ENCODE data around the gene POLL. TPM values are rescaled to one million over a fixed set of nuclear protein-coding genes. Genes with fewer than 3 reads are reported as not detected.

The POLL gene
- total and polyA plus RNA-seq, 2 donors (not counting 3 experiments of a cell fraction or from before 2014, with no cell fraction given), result 34.3 to 42.3 TPM

DNA sequence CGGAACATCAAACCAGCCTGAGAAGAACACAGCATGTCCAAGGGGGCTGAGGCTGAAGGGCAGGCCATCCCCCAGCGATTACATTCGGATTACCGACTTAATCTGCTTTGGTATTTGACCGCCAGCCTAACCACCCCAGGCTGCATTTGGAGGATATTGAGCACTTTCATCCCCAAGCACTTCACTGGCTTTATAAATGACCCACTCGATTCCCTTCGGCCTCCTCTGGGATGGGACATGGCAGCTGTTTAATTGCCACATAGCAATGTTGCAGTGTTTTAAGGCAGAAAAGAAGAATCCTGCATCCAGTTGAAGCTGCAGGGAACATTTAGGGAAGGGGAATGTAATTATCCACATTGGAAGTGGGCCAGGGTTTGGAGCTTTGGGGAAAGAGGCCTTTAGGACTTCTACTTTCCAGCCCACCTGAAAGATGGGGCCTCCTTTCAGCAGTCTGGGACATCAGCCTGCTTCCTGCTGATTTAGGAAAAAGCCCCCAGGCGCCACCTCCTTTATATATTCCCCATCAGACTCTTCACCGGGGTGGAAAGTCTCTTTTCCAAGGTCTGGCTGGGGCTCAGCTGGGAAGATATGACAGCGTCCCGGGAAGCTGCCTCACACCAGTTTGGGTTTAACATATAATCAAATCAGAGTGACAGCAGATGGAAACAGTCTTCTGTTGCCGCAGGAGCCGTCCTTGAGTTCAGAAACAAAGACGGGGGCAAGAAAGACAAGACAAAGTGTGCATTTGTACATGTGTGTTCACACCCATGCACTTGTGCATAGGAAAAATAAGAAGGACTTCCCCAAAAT, 9.2 kb upstream of the POLL start:
- CTCF ChIA-PET, result interaction anchor here (1.2 to 3.2 kb wide), 3 partner anchors 9 to 184 kb away, joined by 3 to 10 read pairs (median 4); partner anchors contain the start of genes DPCD and POLL
- Histone ChIP-seq H3K4me3 (replicated peaks in 1 of 3; ENCODE audit: insufficient read depth in 1 of 3, low read depth in 1 of 3, low read length in 3 of 3) (no peak overlapping the region), H3K4me1 (ENCODE audit: control insufficient read depth, extremely low read depth, insufficient read depth, low read length) (no peaks in the 10 kb centered on the region), H3K9ac (replicated peaks; ENCODE audit: extremely low read depth, insufficient read depth, low read length) (no peak overlapping the region), H3K36me3 (ENCODE audit: control insufficient read depth in 2 of 2, extremely low read depth in 1 of 2, insufficient read depth in 2 of 2, low read length in 2 of 2) (no peaks in the 10 kb centered on the region), H3K4me2 (ENCODE audit: insufficient read depth, low read length) (no peak overlapping the region), H3K9me3 (replicated peaks; ENCODE audit: control insufficient read depth, insufficient read depth, low read length) (no peaks in the 10 kb centered on the region), H2AFZ (ENCODE audit: low read depth, low read length) (no peak overlapping the region), H3K27me3 (ENCODE audit: control insufficient read depth in 2 of 2, insufficient read depth in 2 of 2, low read length in 2 of 2) (no peaks in the 10 kb centered on the region), H3K79me2 (ENCODE audit: control insufficient read depth, insufficient read depth, low read length) (no peaks in the 10 kb centered on the region), H3K27ac (ENCODE audit: insufficient read depth, low read depth, low read length) (no peak overlapping the region), H4K20me1 (replicated peaks; ENCODE audit: control insufficient read depth, extremely low read depth, insufficient read depth, low read length) (no peaks in the 10 kb centered on the region), H3K9me1 (replicated peaks; ENCODE audit: control insufficient read depth, extremely low read depth, insufficient read depth, low read length) (no peaks in the 10 kb centered on the region)
- POLR2A ChIA-PET, result no interaction called here
- TF ChIP-seq POLR2AphosphoS5 (IDR thresholded peaks at IDR 0.05; ENCODE audit: insufficient read depth, low read depth, low read length), result no peak
- TF ChIP-seq, protein P1, sequence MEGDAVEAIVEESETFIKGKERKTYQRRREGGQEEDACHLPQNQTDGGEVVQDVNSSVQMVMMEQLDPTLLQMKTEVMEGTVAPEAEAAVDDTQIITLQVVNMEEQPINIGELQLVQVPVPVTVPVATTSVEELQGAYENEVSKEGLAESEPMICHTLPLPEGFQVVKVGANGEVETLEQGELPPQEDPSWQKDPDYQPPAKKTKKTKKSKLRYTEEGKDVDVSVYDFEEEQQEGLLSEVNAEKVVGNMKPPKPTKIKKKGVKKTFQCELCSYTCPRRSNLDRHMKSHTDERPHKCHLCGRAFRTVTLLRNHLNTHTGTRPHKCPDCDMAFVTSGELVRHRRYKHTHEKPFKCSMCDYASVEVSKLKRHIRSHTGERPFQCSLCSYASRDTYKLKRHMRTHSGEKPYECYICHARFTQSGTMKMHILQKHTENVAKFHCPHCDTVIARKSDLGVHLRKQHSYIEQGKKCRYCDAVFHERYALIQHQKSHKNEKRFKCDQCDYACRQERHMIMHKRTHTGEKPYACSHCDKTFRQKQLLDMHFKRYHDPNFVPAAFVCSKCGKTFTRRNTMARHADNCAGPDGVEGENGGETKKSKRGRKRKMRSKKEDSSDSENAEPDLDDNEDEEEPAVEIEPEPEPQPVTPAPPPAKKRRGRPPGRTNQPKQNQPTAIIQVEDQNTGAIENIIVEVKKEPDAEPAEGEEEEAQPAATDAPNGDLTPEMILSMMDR (IDR thresholded peaks at IDR 0.05; ENCODE audit: extremely low read depth in 1 of 2, insufficient read depth in 1 of 2, low read depth in 1 of 2, low read length in 2 of 2), result no peak
- TF ChIP-seq JUN (IDR thresholded peaks at IDR 0.05; ENCODE audit: borderline replicate concordance, insufficient read depth, insufficient read length, low read depth), result no peak
- no peak for TF ChIP-seq FOS (IDR thresholded peaks at IDR 0.05; ENCODE audit: borderline replicate concordance, insufficient read depth, low read length)
- TF ChIP-seq MYC (IDR thresholded peaks at IDR 0.05; ENCODE audit: low read depth, low read length), result no peak
- no peak for TF ChIP-seq EZH2 (IDR thresholded peaks at IDR 0.05; ENCODE audit: borderline replicate concordance, low read depth, low read length, severe bottlenecking)
- TF ChIP-seq, protein P2, sequence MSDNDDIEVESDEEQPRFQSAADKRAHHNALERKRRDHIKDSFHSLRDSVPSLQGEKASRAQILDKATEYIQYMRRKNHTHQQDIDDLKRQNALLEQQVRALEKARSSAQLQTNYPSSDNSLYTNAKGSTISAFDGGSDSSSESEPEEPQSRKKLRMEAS (IDR thresholded peaks at IDR 0.05; ENCODE audit: insufficient read depth, insufficient read length), result no peak
- DNase-seq (ENCODE audit: low read depth, low spot score) (no peak), FAIRE-seq (no peak)
- intact Hi-C loops (cut with micrococcal nuclease) (no loop called here), dilution Hi-C loops (cut with MboI; ENCODE audit: extremely low pct_ligation_motif_present, low sequenced_read_pairs) (no loop called here)
- BruUV-seq (replicated peaks), result no TSS peak

Measured in endothelial cell of umbilical vein (primary cell).